Measurements from ENCODE around the gene WDR43. TPM values are rescaled to one million over a fixed set of nuclear protein-coding genes. Genes with fewer than 3 reads are reported as not detected.

The WDR43 gene
- 86.2 to 125 TPM (median 99.9 TPM) in 3 replicates for polyA plus RNA-seq
- 80.0 TPM for polyA plus RNA-seq (2011; ENCODE audit: low read depth)
- polyA plus RNA-seq (2011; cell fraction: cytosol; rRNA removed) = 35.8 and 94.9 TPM in 2 replicates
- polyA plus RNA-seq (2011; cell fraction: nucleus; rRNA removed) = 64.8 and 102 TPM in 2 replicates
- polyA plus RNA-seq (2012; ENCODE audit: low replicate concordance) = 34.5 and 73.9 TPM in 2 replicates
- polyA minus RNA-seq = 72.7 to 341 TPM (median 138 TPM) in 3 replicates
- 64.5 TPM for polyA minus RNA-seq (2011; cell fraction: cytosol; rRNA and poly(A)+ RNA removed)
- 64.6 and 178 TPM in 2 replicates for polyA minus RNA-seq (2011; cell fraction: nucleus; rRNA and poly(A)+ RNA removed)

- Histone ChIP-seq H2AFZ (ENCODE audit: control insufficient read depth, low read length) (peak within 1 kb of the TSS; percentile 70), H3K79me2 (ENCODE audit: control insufficient read depth, insufficient read depth, low read length) (peaks cover 52% of the 10 kb centered on the region), H3K4me2 (ENCODE audit: control insufficient read depth, extremely low read depth, insufficient read depth, low read depth, low read length) (peak within 1 kb of the TSS; percentile 93), H3K27me3 (ENCODE audit: control insufficient read depth, extremely low read depth, insufficient read depth, low read length) (no peaks in the 10 kb centered on the region), H3K4me1 (ENCODE audit: control insufficient read depth, extremely low read depth, insufficient read depth, low read length) (peaks cover 28% of the 10 kb centered on the region), H3K9me1 (ENCODE audit: control insufficient read depth, extremely low read depth, insufficient read depth, low read length) (no peaks in the 10 kb centered on the region), H3K9ac (ENCODE audit: control insufficient read depth, extremely low read depth, insufficient read depth, low read length) (peak within 1 kb of the TSS; percentile 99), H3K4me3 (ENCODE audit: control insufficient read depth in 2 of 3, extremely low read depth in 1 of 3, insufficient read depth in 2 of 3, low read depth in 1 of 3, low read length in 3 of 3) (peak within 1 kb of the TSS; percentile 71 to 88 (median 85)), H3K36me3 (ENCODE audit: control insufficient read depth in 2 of 2, extremely low read depth in 1 of 2, insufficient read depth in 2 of 2, low read length in 2 of 2) (peaks cover 0 to 11% of the 10 kb centered on the region in 2 experiments), H3K27ac (ENCODE audit: control insufficient read depth, insufficient read depth, low read length) (peak within 1 kb of the TSS; percentile 82), H4K20me1 (ENCODE audit: control insufficient read depth, extremely low read depth, insufficient read depth, low read length) (peaks cover 27% of the 10 kb centered on the region), H3K9me3 (ENCODE audit: control insufficient read depth, low read depth, low read length) (no peaks in the 10 kb centered on the region)
- FAIRE-seq (peak; percentile 36), DNase-seq (ENCODE audit: low read depth, low spot score) (peak; percentile 93)
- dilution Hi-C loops (cut with MboI; ENCODE audit: extremely low pct_ligation_motif_present, low sequenced_read_pairs) = no loop called here
- no peak for TF ChIP-seq CTCF (optimal IDR thresholded peaks at IDR 0.05 in 1 of 3, IDR thresholded peaks at IDR 0.05 in 1 of 3, conservative IDR thresholded peaks at IDR 0.05 in 1 of 3; ENCODE audit: extremely low read depth in 1 of 3, insufficient read depth in 2 of 3, low read length in 3 of 3)
- no peak for TF ChIP-seq EZH2 (IDR thresholded peaks at IDR 0.05; ENCODE audit: low read length)
These were observed at the start of gene WDR43 for GRCh38 chr2:28894470-28895188. WDR43 (plus strand) TSS chr2:28894667; CDS start chr2:28894699, 32 bp downstream.

GRCh38 chr2:28855193-28855592 lies 39.3 kb upstream of the WDR43 start:
- TF ChIP-seq CTCF (optimal IDR thresholded peaks at IDR 0.05 in 1 of 3, IDR thresholded peaks at IDR 0.05 in 1 of 3, conservative IDR thresholded peaks at IDR 0.05 in 1 of 3; ENCODE audit: extremely low read depth in 1 of 3, insufficient read depth in 2 of 3, low read length in 3 of 3) (no peak), EZH2 (IDR thresholded peaks at IDR 0.05; ENCODE audit: low read length) (no peak)
- Histone ChIP-seq H3K4me3 (ENCODE audit: control insufficient read depth in 2 of 3, extremely low read depth in 1 of 3, insufficient read depth in 2 of 3, low read depth in 1 of 3, low read length in 3 of 3) (no peak overlapping the region), H3K36me3 (ENCODE audit: control insufficient read depth in 2 of 2, extremely low read depth in 1 of 2, insufficient read depth in 2 of 2, low read length in 2 of 2) (peaks cover 0 to 2% of the 10 kb centered on the region in 2 experiments), H3K9me1 (ENCODE audit: control insufficient read depth, extremely low read depth, insufficient read depth, low read length) (no peaks in the 10 kb centered on the region), H4K20me1 (ENCODE audit: control insufficient read depth, extremely low read depth, insufficient read depth, low read length) (no peaks in the 10 kb centered on the region), H2AFZ (ENCODE audit: control insufficient read depth, low read length) (no peak overlapping the region), H3K4me2 (ENCODE audit: control insufficient read depth, extremely low read depth, insufficient read depth, low read depth, low read length) (no peak overlapping the region), H3K79me2 (ENCODE audit: control insufficient read depth, insufficient read depth, low read length) (no peaks in the 10 kb centered on the region), H3K27me3 (ENCODE audit: control insufficient read depth, extremely low read depth, insufficient read depth, low read length) (no peaks in the 10 kb centered on the region), H3K9me3 (ENCODE audit: control insufficient read depth, low read depth, low read length) (no peaks in the 10 kb centered on the region), H3K4me1 (ENCODE audit: control insufficient read depth, extremely low read depth, insufficient read depth, low read length) (no peaks in the 10 kb centered on the region), H3K9ac (ENCODE audit: control insufficient read depth, extremely low read depth, insufficient read depth, low read length) (no peak overlapping the region), H3K27ac (ENCODE audit: control insufficient read depth, insufficient read depth, low read length) (no peak overlapping the region)
- dilution Hi-C loops (cut with MboI; ENCODE audit: extremely low pct_ligation_motif_present, low sequenced_read_pairs) = no loop called here
- FAIRE-seq (no peak), DNase-seq (ENCODE audit: low read depth, low spot score) (no peak)
